GM12878 (cell line): Measurements from ENCODE around the gene FBXW9. TPM values are rescaled to one million over a fixed set of nuclear protein-coding genes. Genes with fewer than 3 reads are reported as not detected.

ENCODE experiments used
- ATF2 ChIP-seq: IDR thresholded peaks from 2 replicates; pipeline ENCODE4 v1.6.1; 2012; ENCODE audit warnings: low read length, inconsistent platforms
- BRCA1 ChIP-seq: IDR thresholded peaks from 2 replicates; pipeline ENCODE4 v1.6.1; 2011; ENCODE audit warnings: low read depth, low read length, improper control_type of control experiment
- ELK1 ChIP-seq: IDR thresholded peaks from 2 replicates; pipeline ENCODE4 v1.6.1; 2012; ENCODE audit warnings: low read depth, low read length, improper control_type of control experiment
- GATAD2B ChIP-seq: fragments of 450-650 bp; conservative IDR thresholded peaks from 2 replicates; pipeline ENCODE4 v1.6.1; 2017; ENCODE audit warnings: low read depth, mild to moderate bottlenecking, moderate library complexity
- IKZF1 ChIP-seq: fragments of 450-650 bp; conservative IDR thresholded peaks from 2 replicates; pipeline ENCODE4 v1.6.1; 2017; ENCODE audit warnings: antibody characterized with exemption, mild to moderate bottlenecking
- MEF2A ChIP-seq: IDR thresholded peaks from 2 replicates; pipeline ENCODE4 v1.6.1; 2011; ENCODE audit warnings: low read depth, mild to moderate bottlenecking, low read length, moderate library complexity; ENCODE audit not compliant: insufficient read depth
- MXI1 ChIP-seq: fragments of 150-350 bp; IDR thresholded peaks from 2 replicates; pipeline ENCODE4 v1.6.1; 2011; ENCODE audit warnings: low read depth, mild to moderate bottlenecking, inconsistent platforms, low read length, improper control_type of control experiment
- PKNOX1 ChIP-seq: fragments of 450-650 bp; IDR thresholded peaks from 2 replicates; pipeline ENCODE4 v1.6.1; 2016; ENCODE audit warnings: mild to moderate bottlenecking
- POLR2AphosphoS2 ChIP-seq: IDR thresholded peaks from 2 replicates; pipeline ENCODE4 v1.6.1; 2011; ENCODE audit warnings: low read depth, mild to moderate bottlenecking, low read length, improper control_type of control experiment, moderate library complexity
- POLR2AphosphoS5 ChIP-seq: IDR thresholded peaks from 2 replicates; pipeline ENCODE4 v1.6.1; 2011; ENCODE audit warnings: mild to moderate bottlenecking, low read length, inconsistent platforms
- RBBP5 ChIP-seq: fragments of 200-600 bp; sonication (generic); conservative IDR thresholded peaks from 2 replicates; pipeline ENCODE4 v1.6.1; 2016
- SKIL ChIP-seq: fragments of 450-650 bp; IDR thresholded peaks from 2 replicates; pipeline ENCODE4 v1.6.1; 2017; ENCODE audit warnings: mild to moderate bottlenecking, low read depth, inconsistent platforms; ENCODE audit not compliant: poor library complexity, severe bottlenecking
- SMAD5 ChIP-seq: IDR thresholded peaks from 2 replicates; pipeline ENCODE4 v1.6.1; 2016; ENCODE audit warnings: antibody characterized with exemption, low read depth
- SMC3 ChIP-seq: IDR thresholded peaks from 2 replicates; pipeline ENCODE4 v1.6.1; 2011; ENCODE audit warnings: low read length, improper control_type of control experiment, borderline replicate concordance
- SREBF1 ChIP-seq: IDR thresholded peaks from 2 replicates; pipeline ENCODE4 v1.6.1; 2012; ENCODE audit warnings: mild to moderate bottlenecking, low read length
- STAT3 ChIP-seq: IDR thresholded peaks from 2 replicates; pipeline ENCODE4 v1.6.1; 2011; ENCODE audit warnings: low read depth, low read length, improper control_type of control experiment
- TARDBP ChIP-seq: IDR thresholded peaks from 2 replicates; pipeline ENCODE4 v1.6.1; 2016; ENCODE audit warnings: borderline replicate concordance
- ZNF217 ChIP-seq: fragments of 450-650 bp; IDR thresholded peaks from 2 replicates; pipeline ENCODE4 v1.6.1; 2017; ENCODE audit warnings: antibody characterized with exemption, mild to moderate bottlenecking
- ZNF592 ChIP-seq: fragments of 450-650 bp; IDR thresholded peaks from 2 replicates; pipeline ENCODE4 v1.6.1; 2017; ENCODE audit warnings: mild to moderate bottlenecking, moderate library complexity
- ZSCAN29 ChIP-seq: fragments of 450-650 bp; IDR thresholded peaks from 2 replicates; pipeline ENCODE4 v1.6.1; 2017; ENCODE audit warnings: mild to moderate bottlenecking, moderate library complexity
- polyA plus RNA-seq, 11 experiments: library from polyadenylated mRNA; depleted of rRNA in 4 of 11; unstranded in 6 of 11; stranded (reverse) in 5 of 11; fragments of >200 nt; fragmentation: Nextera tagmentation in 4 of 11; fragmentation: Illumina TruSeq in 1 of 11; extraction: Ambion mirVana in 4 of 11; extraction: Trizol in 1 of 11; gene quantifications; 1 replicate in 1 of 11; 2 replicates in 10 of 11; pipeline versions ENCODE4 v1.2.1 to v1.2.3, GENCODE V29; 2011 to 2016; ENCODE audit warnings: inconsistent platforms in 2 of 11, missing spikeins in 2 of 11, low read depth in 1 of 11
- total RNA-seq, 4 experiments: library from RNA; depleted of rRNA in 3 of 4; stranded (reverse); fragments of >200 nt in 3 of 4; fragmentation: Illumina TruSeq in 1 of 4; extraction: Trizol in 1 of 4; gene quantifications; 2 replicates each; pipeline versions ENCODE4 v1.2.1 to v1.2.3, GENCODE V29; 2013 to 2021

FBXW9 gene
- total and polyA plus RNA-seq, 10 of the 15 experiments (the other 5 are each of a cell fraction or from before 2014, with no cell fraction given), result 0.21 to 14.8 (median 7.3) TPM

- no peak for TF ChIP-seq SREBF1
- TF ChIP-seq MEF2A, result no peak
- no peak for TF ChIP-seq SKIL
- no peak for TF ChIP-seq ZSCAN29
- TF ChIP-seq PKNOX1, result no peak
- no peak for TF ChIP-seq TARDBP
- no peak for TF ChIP-seq ATF2
- TF ChIP-seq BRCA1, result no peak
- TF ChIP-seq ELK1, result no peak
- TF ChIP-seq ZNF592, result no peak
- no peak for TF ChIP-seq SMAD5
- peak; percentile 66 for TF ChIP-seq POLR2AphosphoS5
- TF ChIP-seq ZNF217, result no peak
- peak; percentile 75 for TF ChIP-seq MXI1
- no peak for TF ChIP-seq RBBP5
- 0 out of 2 replicates have a peak, but pooled peaks have one; percentile 19 for TF ChIP-seq IKZF1
- no peak for TF ChIP-seq POLR2AphosphoS2
- TF ChIP-seq SMC3, result no peak; the same call in 1 of the 2 replicates
- no peak for TF ChIP-seq GATAD2B
- no peak for TF ChIP-seq STAT3
Observed at GRCh38 chr19:12733369-12734214, 37.2 kb upstream of the FBXW9 start (continued).
